HCT116 (cell line): Measurements from ENCODE around the gene CHP2. TPM values are rescaled to one million over a fixed set of nuclear protein-coding genes. Genes with fewer than 3 reads are reported as not detected.

Experiments used
- ATAC-seq: fragments of 200-7000 bp; cut with Tn5 transposase; 2 replicates; pipeline ENCODE4 v1.9.1; 2020; ENCODE audit warnings: mild to moderate bottlenecking, moderate library complexity
- BruUV-seq: library from RNA; stranded (reverse); fragments of 400-500 nt; replicated peaks from 2 replicates; lab custom pipeline; 2021; lab: Mats Ljungman, UMichigan
- CTCF ChIA-PET: fragments of 300-600 bp; sonication (Branson Sonifier 250); formaldehyde crosslinking; loops from one replicate; lab custom pipeline; 2021; ENCODE audit warnings: antibody characterized with exemption; lab: Charles Lee
- POLR2A ChIA-PET: fragments of 300-600, 350-600 bp; sonication (Branson Sonifier 250); formaldehyde crosslinking; loops from one replicate; lab custom pipeline; 2021; ENCODE audit warnings: antibody characterized with exemption; lab: Charles Lee
- RAD21 ChIA-PET, 2 experiments: fragments of 300-600 bp; sonication (Branson Sonifier 250); formaldehyde crosslinking; loops; one replicate each; lab custom pipeline; 2023; ENCODE audit warnings: low total read pairs in 2 of 2; ENCODE audit not compliant: uncharacterized antibody in 2 of 2, unreplicated experiment in 2 of 2, low non-redundant PET in 1 of 2; lab: Charles Lee
- DNase-seq: peaks from one replicate; pipeline ENCODE4 v3.0.0-alpha.2; 2010; ENCODE audit warnings: low read depth, low spot score
- H2AFZ ChIP-seq: fragments of 200-600 bp; shearing (Covaris generic), sonication (generic); 2 replicates; pipeline ENCODE4 v1.6.1; 2017; ENCODE audit warnings: low read depth, mixed run types, mixed read lengths, antibody characterized with exemption, low read length; ENCODE audit not compliant: poor library complexity, severe bottlenecking
- H3K27ac ChIP-seq: 2 replicates; pipeline ENCODE4 v1.5.1; 2012; ENCODE audit warnings: low read depth, low read length
- H3K27me3 ChIP-seq: fragments of 200-600 bp; sonication (generic); 2 replicates; pipeline ENCODE4 v1.6.1; 2016; ENCODE audit warnings: mixed run types, low read length, mixed read lengths; ENCODE audit not compliant: insufficient read depth
- H3K36me3 ChIP-seq, 2 experiments: fragments of 200-500 bp in 1 of 2; fragments of 200-600 bp in 1 of 2; sonication (Bioruptor generic) in 1 of 2; sonication (generic) in 1 of 2; 2 replicates each; pipeline versions ENCODE4 v1.5.1 to v1.6.1; 2014 to 2016; ENCODE audit warnings: low read length in 2 of 2, inconsistent platforms in 1 of 2, mixed read lengths in 1 of 2, mixed run types in 1 of 2; ENCODE audit not compliant: insufficient read depth in 2 of 2, control insufficient read depth in 1 of 2
- H3K4me1 ChIP-seq, 2 experiments: fragments of 200-600 bp in 1 of 2; sonication (generic) in 1 of 2; 2 replicates each; pipeline versions ENCODE4 v1.5.1 to v1.6.1; 2012 to 2017; ENCODE audit warnings: low read length in 2 of 2, inconsistent platforms in 1 of 2, mild to moderate bottlenecking in 1 of 2, mixed read lengths in 1 of 2, mixed run types in 1 of 2, moderate library complexity in 1 of 2; ENCODE audit not compliant: insufficient read depth in 2 of 2, control insufficient read depth in 1 of 2
- H3K4me2 ChIP-seq: fragments of 200-600 bp; sonication (generic); 2 replicates; pipeline ENCODE4 v1.6.1; 2017; ENCODE audit warnings: mixed run types, low read length, mixed read lengths
- H3K4me3 ChIP-seq, 2 experiments: fragments of 200-600 bp in 1 of 2; sonication (generic) in 1 of 2; replicated peaks in 1 of 2; 2 replicates each; pipeline ENCODE4 v1.5.1; 2011 to 2016; ENCODE audit warnings: low read length in 2 of 2, control low read depth in 1 of 2, low read depth in 1 of 2, mild to moderate bottlenecking in 1 of 2, mixed read lengths in 1 of 2, mixed run types in 1 of 2
- H3K79me2 ChIP-seq: fragments of 200-600 bp; sonication (generic); 2 replicates; pipeline ENCODE4 v1.6.1; 2017; ENCODE audit warnings: mild to moderate bottlenecking, mixed run types, low read length, moderate library complexity, mixed read lengths; ENCODE audit not compliant: insufficient read depth
- H3K9ac ChIP-seq: fragments of 200-600 bp; sonication (generic); 2 replicates; pipeline ENCODE4 v1.6.1; 2016; ENCODE audit warnings: low read length, mixed read lengths
- H3K9me2 ChIP-seq: fragments of 200-600 bp; sonication (generic), shearing (Covaris generic); 2 replicates; pipeline ENCODE4 v1.6.1; 2017; ENCODE audit warnings: mixed run types, mild to moderate bottlenecking, moderate library complexity; ENCODE audit not compliant: insufficient read depth
- H3K9me3 ChIP-seq, 2 experiments: fragments of 200-500 bp in 1 of 2; fragments of 200-600 bp in 1 of 2; sonication (Bioruptor generic) in 1 of 2; sonication (generic) in 1 of 2; 2 replicates each; pipeline ENCODE4 v1.6.1; 2014 to 2017; ENCODE audit warnings: low read length in 2 of 2, mixed read lengths in 2 of 2, inconsistent platforms in 1 of 2, low read depth in 1 of 2, mild to moderate bottlenecking in 1 of 2, mixed run types in 1 of 2, moderate library complexity in 1 of 2; ENCODE audit not compliant: control insufficient read depth in 1 of 2, insufficient read depth in 1 of 2
- H4K20me1 ChIP-seq: fragments of 200-600 bp; sonication (generic), shearing (Covaris generic); 2 replicates; pipeline ENCODE4 v1.6.1; 2017; ENCODE audit warnings: mixed run types, mild to moderate bottlenecking, moderate library complexity; ENCODE audit not compliant: insufficient read depth
- CBX3 ChIP-seq: IDR thresholded peaks from 2 replicates; pipeline ENCODE4 v1.6.1; 2012; ENCODE audit warnings: low read depth
- EGR1 ChIP-seq: IDR thresholded peaks from 2 replicates; pipeline ENCODE4 v1.6.1; 2012; ENCODE audit warnings: low read depth
- JUND ChIP-seq: IDR thresholded peaks from 2 replicates; pipeline ENCODE4 v1.6.1; 2012
- POLR2A ChIP-seq: IDR thresholded peaks from 2 replicates; pipeline ENCODE4 v1.7.0; 2011; ENCODE audit warnings: borderline replicate concordance; ENCODE audit not compliant: insufficient read depth, insufficient read length; ENCODE audit errors: extremely low read depth
- SIN3A ChIP-seq: IDR thresholded peaks from 2 replicates; pipeline ENCODE4 v1.6.1; 2012; ENCODE audit warnings: low read depth
- SP1 ChIP-seq: IDR thresholded peaks from 2 replicates; pipeline ENCODE4 v1.6.1; 2012; ENCODE audit warnings: low read depth
- YY1 ChIP-seq: IDR thresholded peaks from 2 replicates; pipeline ENCODE4 v1.6.1; 2011; ENCODE audit warnings: low read length, low read depth, moderate library complexity, mild to moderate bottlenecking; ENCODE audit not compliant: insufficient replicate concordance; ENCODE audit errors: extremely low read depth
- ZFX ChIP-seq: fragments of 450-650 bp; IDR thresholded peaks from 2 replicates; pipeline ENCODE4 v1.6.1; 2017
- ZNF274 ChIP-seq: fragments of 200-500 bp; sonication (Bioruptor generic); IDR thresholded peaks from 2 replicates; pipeline ENCODE4 v1.6.1; 2014; ENCODE audit warnings: mild to moderate bottlenecking, low read depth, low read length, inconsistent platforms
- intact Hi-C: fragments of 100-400 bp; cut with micrococcal nuclease; formaldehyde crosslinking; loops from 2 replicates; pipeline ENCODE4 v1.10.0; 2022
- total RNA-seq: library from RNA; stranded (reverse); gene quantifications from one replicate; pipeline ENCODE4 v1.2.1, GENCODE V29; 2021; ENCODE audit not compliant: unreplicated experiment
- TF ChIP-seq, protein P1 (sequence below): IDR thresholded peaks from 2 replicates; pipeline ENCODE4 v1.6.1; 2012; ENCODE audit warnings: low read depth

CHP2 gene
- total RNA-seq, 1 experiment from 2014 or later = not detected

DNA sequence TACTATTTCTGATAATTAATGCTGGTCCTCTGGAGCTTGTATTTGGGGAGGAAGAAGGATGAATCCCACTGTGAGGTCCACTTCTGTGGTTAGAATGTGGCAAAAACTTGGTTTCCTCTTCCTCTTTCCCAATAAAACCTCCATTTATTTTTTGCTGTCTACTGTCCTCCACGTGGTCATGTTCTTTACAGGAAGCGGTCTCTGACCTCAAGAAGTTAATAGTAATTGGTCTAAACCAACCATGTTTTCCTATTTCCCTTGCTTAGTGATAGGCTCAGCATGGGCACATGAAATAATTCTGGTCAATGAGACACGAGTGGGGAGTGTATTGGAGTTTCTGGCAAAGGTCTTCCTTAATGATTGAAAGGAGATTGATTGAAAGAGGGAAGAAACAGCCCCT, 33.9 kb downstream of the CHP2 start:
- ATAC-seq (no peak), DNase-seq (no peak)
- H3K27me3 ChIP-seq = 0 out of 2 replicates have a peak, but pooled peaks cover 4% of the 10 kb centered on the region
- intact Hi-C loops = no loop called here
- H4K20me1 ChIP-seq = no peaks in the 10 kb centered on the region
- no TSS peak for BruUV-seq
- H3K4me1 ChIP-seq = no peaks in the 10 kb centered on the region
- H3K79me2 ChIP-seq = no peaks in the 10 kb centered on the region
- ChIA-PET RAD21 (no interaction called here), POLR2A (no interaction called here), CTCF (no interaction called here)
- no peak overlapping the region for H3K27ac ChIP-seq
- no peak overlapping the region for H3K4me2 ChIP-seq
- H2AFZ ChIP-seq = no peak overlapping the region
- no peaks in the 10 kb centered on the region for H3K9me3 ChIP-seq
- H3K9ac ChIP-seq = no peak overlapping the region
- H3K36me3 ChIP-seq = no peaks in the 10 kb centered on the region
- H3K4me3 ChIP-seq = no peak overlapping the region
- TF ChIP-seq EGR1 (no peak), JUND (no peak), CBX3 (no peak), POLR2A (no peak), SP1 (no peak), SIN3A (no peak), YY1 (no peak), ZFX (no peak), ZNF274 (no peak)
- TF ChIP-seq, protein P1, sequence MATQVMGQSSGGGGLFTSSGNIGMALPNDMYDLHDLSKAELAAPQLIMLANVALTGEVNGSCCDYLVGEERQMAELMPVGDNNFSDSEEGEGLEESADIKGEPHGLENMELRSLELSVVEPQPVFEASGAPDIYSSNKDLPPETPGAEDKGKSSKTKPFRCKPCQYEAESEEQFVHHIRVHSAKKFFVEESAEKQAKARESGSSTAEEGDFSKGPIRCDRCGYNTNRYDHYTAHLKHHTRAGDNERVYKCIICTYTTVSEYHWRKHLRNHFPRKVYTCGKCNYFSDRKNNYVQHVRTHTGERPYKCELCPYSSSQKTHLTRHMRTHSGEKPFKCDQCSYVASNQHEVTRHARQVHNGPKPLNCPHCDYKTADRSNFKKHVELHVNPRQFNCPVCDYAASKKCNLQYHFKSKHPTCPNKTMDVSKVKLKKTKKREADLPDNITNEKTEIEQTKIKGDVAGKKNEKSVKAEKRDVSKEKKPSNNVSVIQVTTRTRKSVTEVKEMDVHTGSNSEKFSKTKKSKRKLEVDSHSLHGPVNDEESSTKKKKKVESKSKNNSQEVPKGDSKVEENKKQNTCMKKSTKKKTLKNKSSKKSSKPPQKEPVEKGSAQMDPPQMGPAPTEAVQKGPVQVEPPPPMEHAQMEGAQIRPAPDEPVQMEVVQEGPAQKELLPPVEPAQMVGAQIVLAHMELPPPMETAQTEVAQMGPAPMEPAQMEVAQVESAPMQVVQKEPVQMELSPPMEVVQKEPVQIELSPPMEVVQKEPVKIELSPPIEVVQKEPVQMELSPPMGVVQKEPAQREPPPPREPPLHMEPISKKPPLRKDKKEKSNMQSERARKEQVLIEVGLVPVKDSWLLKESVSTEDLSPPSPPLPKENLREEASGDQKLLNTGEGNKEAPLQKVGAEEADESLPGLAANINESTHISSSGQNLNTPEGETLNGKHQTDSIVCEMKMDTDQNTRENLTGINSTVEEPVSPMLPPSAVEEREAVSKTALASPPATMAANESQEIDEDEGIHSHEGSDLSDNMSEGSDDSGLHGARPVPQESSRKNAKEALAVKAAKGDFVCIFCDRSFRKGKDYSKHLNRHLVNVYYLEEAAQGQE = no peak
- TF ChIP-seq, all 23 proteins: peak for 0
- H3K9me2 ChIP-seq = no peaks in the 10 kb centered on the region
